Fibroblast of mammary gland (primary cell): Measurements from ENCODE around the gene DNMBP.

Experiments used
- DNase-seq: peaks from one replicate; pipeline ENCODE4 v3.0.0-alpha.2; 2010; ENCODE audit warnings: low read depth
- H3K4me3 ChIP-seq: 2 replicates; pipeline ENCODE4 v1.5.1; 2011; ENCODE audit warnings: low read depth, mild to moderate bottlenecking, low read length, moderate library complexity; ENCODE audit not compliant: control insufficient read depth
- CTCF ChIP-seq: conservative IDR thresholded peaks from 2 replicates; pipeline ENCODE4 v1.5.1; 2011; ENCODE audit warnings: low read depth, low read length, inconsistent platforms; ENCODE audit not compliant: control insufficient read depth, insufficient read depth

DNMBP gene

GRCh38 chr10:99894613-99895012 lies 115.1 kb downstream of the DNMBP start:
- H3K4me3 ChIP-seq, result no peak overlapping the region
- TF ChIP-seq CTCF, result no peak
- no peak for DNase-seq

- no peak overlapping the region for H3K4me3 ChIP-seq
- DNase-seq, result peak; percentile 74
- TF ChIP-seq CTCF, result no peak
Observed at GRCh38 chr10:99888622-99889021, 121.1 kb downstream of the DNMBP start.

GRCh38 chr10:99883523-99883922 lies 126.2 kb downstream of the DNMBP start:
- DNase-seq, result no peak
- TF ChIP-seq CTCF, result no peak
- no peak overlapping the region for H3K4me3 ChIP-seq

- H3K4me3 ChIP-seq, result no peak overlapping the region
- no peak for DNase-seq
- TF ChIP-seq CTCF, result no peak
Observed at GRCh38 chr10:99881371-99881770, 128.4 kb downstream of the DNMBP start.

- TF ChIP-seq CTCF, result no peak
- no peak for DNase-seq
- no peak overlapping the region for H3K4me3 ChIP-seq
Observed at GRCh38 chr10:99880080-99880835, 129.5 kb downstream of the DNMBP start.

GRCh38 chr10:99875473-99875872 lies 134.3 kb downstream of the DNMBP start:
- DNase-seq, result no peak
- no peak for TF ChIP-seq CTCF
- no peak overlapping the region for H3K4me3 ChIP-seq
